ENCODE results near the gene CA4. TPM values are rescaled to one million over a fixed set of nuclear protein-coding genes. Genes with fewer than 3 reads are reported as not detected.

The CA4 gene
- total RNA-seq, 2 donors from 2014 or later = 1.5 to 3.0 TPM

DNA sequence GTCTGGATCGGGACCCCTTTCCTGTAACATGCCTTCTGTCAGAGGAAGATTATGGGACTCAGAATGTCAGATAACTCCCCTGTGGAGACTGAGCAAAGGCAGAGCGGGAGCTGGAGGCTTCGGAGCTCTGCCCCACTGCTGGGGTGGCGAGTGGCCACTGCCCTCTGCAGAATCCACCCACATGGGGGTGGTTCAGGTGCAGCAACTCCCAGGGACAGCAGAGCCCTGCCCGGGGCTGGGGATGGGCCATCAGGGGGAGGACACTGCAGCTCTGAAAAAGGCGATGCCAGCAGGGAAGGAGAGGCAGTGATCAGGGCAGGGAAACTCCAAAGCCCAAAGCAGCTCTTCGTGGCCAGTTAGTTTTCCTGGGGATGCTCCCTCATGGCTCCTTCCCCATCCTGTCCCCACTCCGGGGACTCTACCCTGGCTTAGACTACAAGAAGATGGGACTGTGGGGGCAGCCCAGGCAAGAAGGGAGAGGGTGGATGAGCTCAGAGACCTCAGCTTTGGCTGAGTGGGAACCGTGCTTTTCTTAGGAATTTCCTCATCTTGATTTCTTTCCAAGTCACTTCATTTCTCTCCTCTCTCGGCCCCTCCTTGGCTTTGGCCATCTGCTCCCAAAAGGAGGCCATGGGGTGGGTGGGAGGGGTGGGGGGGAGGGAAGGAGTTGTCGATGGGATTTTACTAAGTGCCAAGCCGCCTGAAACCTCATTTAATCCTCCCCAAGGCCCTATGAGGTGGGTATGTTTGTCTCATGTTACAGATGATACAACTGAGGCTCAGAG is 4.0 kb downstream of the CA4 start:
- H3K27ac Mint-ChIP-seq = no peak overlapping the region
- peak; percentile 42 for DNase-seq
- no peak overlapping the region for H3K4me3 Mint-ChIP-seq
- H3K4me1 ChIP-seq (ENCODE audit: control insufficient read depth, insufficient read depth, low read length) = peaks cover 4% of the 10 kb centered on the region
- H3K9me3 Mint-ChIP-seq = peaks cover 1% of the 10 kb centered on the region
- H3K4me3 ChIP-seq (ENCODE audit: low read length) = no peak overlapping the region
- H3K36me3 ChIP-seq (ENCODE audit: control insufficient read depth, insufficient read depth, low read length) = no peaks in the 10 kb centered on the region
- TF ChIP-seq, protein P1, sequence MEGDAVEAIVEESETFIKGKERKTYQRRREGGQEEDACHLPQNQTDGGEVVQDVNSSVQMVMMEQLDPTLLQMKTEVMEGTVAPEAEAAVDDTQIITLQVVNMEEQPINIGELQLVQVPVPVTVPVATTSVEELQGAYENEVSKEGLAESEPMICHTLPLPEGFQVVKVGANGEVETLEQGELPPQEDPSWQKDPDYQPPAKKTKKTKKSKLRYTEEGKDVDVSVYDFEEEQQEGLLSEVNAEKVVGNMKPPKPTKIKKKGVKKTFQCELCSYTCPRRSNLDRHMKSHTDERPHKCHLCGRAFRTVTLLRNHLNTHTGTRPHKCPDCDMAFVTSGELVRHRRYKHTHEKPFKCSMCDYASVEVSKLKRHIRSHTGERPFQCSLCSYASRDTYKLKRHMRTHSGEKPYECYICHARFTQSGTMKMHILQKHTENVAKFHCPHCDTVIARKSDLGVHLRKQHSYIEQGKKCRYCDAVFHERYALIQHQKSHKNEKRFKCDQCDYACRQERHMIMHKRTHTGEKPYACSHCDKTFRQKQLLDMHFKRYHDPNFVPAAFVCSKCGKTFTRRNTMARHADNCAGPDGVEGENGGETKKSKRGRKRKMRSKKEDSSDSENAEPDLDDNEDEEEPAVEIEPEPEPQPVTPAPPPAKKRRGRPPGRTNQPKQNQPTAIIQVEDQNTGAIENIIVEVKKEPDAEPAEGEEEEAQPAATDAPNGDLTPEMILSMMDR (conservative IDR thresholded peaks at IDR 0.05) = no peak
- no peaks in the 10 kb centered on the region for H3K36me3 Mint-ChIP-seq (ENCODE audit: low read depth)
- H3K4me1 Mint-ChIP-seq = peaks cover 18% of the 10 kb centered on the region
- peaks cover 73% of the 10 kb centered on the region for H3K27me3 Mint-ChIP-seq (ENCODE audit: insufficient read depth)
- H3K27ac ChIP-seq (ENCODE audit: low read depth, low read length) = no peak overlapping the region
- 83 to 90% methylated on average over 2 to 11 of the region's 12 CpGs for WGBS, 2 experiments (ENCODE audit: insufficient coverage in 1 of 2, insufficient read length in 1 of 2)
- no peaks in the 10 kb centered on the region for H3K9me3 ChIP-seq (ENCODE audit: control insufficient read depth, low read length)
- H3K27me3 ChIP-seq (ENCODE audit: control insufficient read depth, insufficient read depth, low read length, poor library complexity, severe bottlenecking) = peaks cover 46% of the 10 kb centered on the region
- H3K9ac ChIP-seq (ENCODE audit: extremely low read depth, low read length, poor library complexity, severe bottlenecking) = no peak overlapping the region

DNA sequence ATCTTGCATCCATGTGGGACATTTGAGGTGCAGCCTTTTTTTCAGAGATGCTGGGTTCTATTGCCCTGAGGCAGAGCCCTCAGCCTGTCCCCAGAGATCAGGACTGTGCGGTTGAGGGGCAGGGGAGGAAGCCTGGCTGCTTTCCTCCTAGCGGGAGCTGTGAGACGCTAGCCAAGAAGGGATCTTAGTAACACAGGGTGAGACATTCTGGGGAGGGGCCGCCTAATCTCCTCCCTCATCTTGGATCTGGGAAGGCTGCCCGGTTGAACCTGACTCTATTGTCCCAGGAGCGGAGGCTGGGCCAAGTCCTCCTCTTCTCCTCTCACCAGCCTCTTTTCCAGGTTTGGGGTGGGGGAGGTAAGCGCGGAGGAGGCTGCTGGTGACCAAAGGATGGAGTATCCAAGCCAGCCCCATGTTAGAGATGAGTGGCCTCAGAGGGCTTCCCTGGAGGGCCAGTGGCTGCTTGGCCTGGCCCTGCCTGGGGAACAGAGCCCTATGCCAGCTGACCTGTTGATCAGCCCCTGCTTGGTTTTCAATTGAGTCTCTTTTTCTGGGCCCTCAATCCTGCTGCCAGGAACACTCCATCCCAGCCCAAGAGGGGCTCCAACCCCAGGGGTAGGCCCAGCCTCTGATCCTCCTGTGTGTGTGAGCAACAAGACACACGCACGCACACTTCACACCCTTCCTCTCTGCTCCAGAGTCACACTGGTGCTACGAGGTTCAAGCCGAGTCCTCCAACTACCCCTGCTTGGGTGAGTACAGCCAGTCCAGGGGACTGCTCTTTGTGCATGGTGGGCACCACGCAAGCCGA is 5.0 kb downstream of the CA4 start:
- WGBS, 2 experiments (ENCODE audit: insufficient coverage in 1 of 2, insufficient read length in 1 of 2) = 84 to 89% methylated on average over 3 to 12 of the region's 14 CpGs

GRCh38 chr17:60155427-60155814 is 5.6 kb downstream of the CA4 start:
- Histone ChIP-seq H3K9me3 (ENCODE audit: control insufficient read depth, low read length) (no peaks in the 10 kb centered on the region), H3K27ac (ENCODE audit: low read depth, low read length) (no peak overlapping the region), H3K9ac (ENCODE audit: extremely low read depth, low read length, poor library complexity, severe bottlenecking) (no peak overlapping the region), H3K36me3 (ENCODE audit: control insufficient read depth, insufficient read depth, low read length) (no peaks in the 10 kb centered on the region), H3K27me3 (ENCODE audit: control insufficient read depth, insufficient read depth, low read length, poor library complexity, severe bottlenecking) (peaks cover 30% of the 10 kb centered on the region), H3K4me3 (ENCODE audit: low read length) (no peak overlapping the region), H3K4me1 (ENCODE audit: control insufficient read depth, insufficient read depth, low read length) (peaks cover 4% of the 10 kb centered on the region)
- 85% methylated on average over 2 of the region's 3 CpGs for WGBS, 2 experiments (ENCODE audit: insufficient coverage in 1 of 2, insufficient read length in 1 of 2)
- Mint-ChIP-seq H3K27ac (no peak overlapping the region), H3K36me3 (ENCODE audit: low read depth) (no peaks in the 10 kb centered on the region), H3K9me3 (peaks cover 1% of the 10 kb centered on the region), H3K27me3 (ENCODE audit: insufficient read depth) (peaks cover 64% of the 10 kb centered on the region), H3K4me1 (peaks cover 23% of the 10 kb centered on the region), H3K4me3 (no peak overlapping the region)
- DNase-seq = no peak
- TF ChIP-seq, protein P1 (conservative IDR thresholded peaks at IDR 0.05) = no peak

More for the DNA sequence above, 5.0 kb downstream of the CA4 start:
- H3K4me3 ChIP-seq (ENCODE audit: low read length) = no peak overlapping the region
- no peak overlapping the region for H3K27ac ChIP-seq (ENCODE audit: low read depth, low read length)
- Mint-ChIP-seq H3K4me3 (no peak overlapping the region), H3K27me3 (ENCODE audit: insufficient read depth) (peaks cover 67% of the 10 kb centered on the region), H3K27ac (no peak overlapping the region), H3K4me1 (peaks cover 20% of the 10 kb centered on the region), H3K36me3 (ENCODE audit: low read depth) (no peaks in the 10 kb centered on the region), H3K9me3 (peaks cover 1% of the 10 kb centered on the region)
- no peaks in the 10 kb centered on the region for H3K36me3 ChIP-seq (ENCODE audit: control insufficient read depth, insufficient read depth, low read length)
- peaks cover 4% of the 10 kb centered on the region for H3K4me1 ChIP-seq (ENCODE audit: control insufficient read depth, insufficient read depth, low read length)
- DNase-seq = peak; percentile 71
- H3K27me3 ChIP-seq (ENCODE audit: control insufficient read depth, insufficient read depth, low read length, poor library complexity, severe bottlenecking) = peaks cover 36% of the 10 kb centered on the region
- no peaks in the 10 kb centered on the region for H3K9me3 ChIP-seq (ENCODE audit: control insufficient read depth, low read length)
- TF ChIP-seq, protein P1 (conservative IDR thresholded peaks at IDR 0.05) = no peak
- no peak overlapping the region for H3K9ac ChIP-seq (ENCODE audit: extremely low read depth, low read length, poor library complexity, severe bottlenecking)

Measured in endodermal cell (in vitro differentiated cells).